Colonic mucosa (tissue), 4 donors: Measurements from ENCODE around the gene KMT2E. TPM values are rescaled to one million over a fixed set of nuclear protein-coding genes. Genes with fewer than 3 reads are reported as not detected.

Experiments
- DNase-seq: peaks from one replicate; pipeline ENCODE4 v3.0.0-alpha.2; 2020
- H3K27ac ChIP-seq: fragments of 200-600 bp; one replicate; pipeline ENCODE4 v1.8.0; 2021
- H3K27me3 ChIP-seq: fragments of 200-600 bp; one replicate; pipeline ENCODE4 v1.8.0; 2021
- H3K36me3 ChIP-seq: fragments of 200-600 bp; one replicate; pipeline ENCODE4 v1.8.0; 2021
- H3K4me1 ChIP-seq: fragments of 200-600 bp; one replicate; pipeline ENCODE4 v1.8.0; 2021; ENCODE audit warnings: mild to moderate bottlenecking
- H3K4me3 ChIP-seq: fragments of 200-600 bp; one replicate; pipeline ENCODE4 v1.8.0; 2021
- H3K9ac ChIP-seq, 2 donors: one replicate each; pipeline ENCODE4 v1.7.0; 2013; ENCODE audit warnings: control low read depth in 2 of 2, low read depth in 2 of 2, low read length in 2 of 2
- H3K9me3 ChIP-seq: fragments of 200-600 bp; one replicate; pipeline ENCODE4 v1.8.0; 2021
- CTCF ChIP-seq: fragments of 200-600 bp; IDR thresholded peaks from one replicate; pipeline ENCODE4 v1.8.0; 2022; ENCODE audit warnings: antibody characterized with exemption, mild to moderate bottlenecking
- intact Hi-C: fragments of 100-400 bp; cut with DNase I; formaldehyde crosslinking; loops from one replicate; pipeline ENCODE4 v1.14.1; 2022
- total RNA-seq, 2 donors: library from RNA; stranded (reverse); fragmentation: NEBNext Ultra II Directional in 1 of 2; extraction: Animal tissue kit (Norgen Biotek cat#: 25700) in 1 of 2; gene quantifications; one replicate each; pipeline ENCODE4 v1.2.1, GENCODE V29; 2021
- donor health status: healthy.
- donor health status: DM: no; HTN: no; CAD: no.
- donor health status: DM: no; HTN: no; CAD: no.

The KMT2E gene
- total RNA-seq, 2 donors from 2014 or later = 78.6 to 116 TPM

- peaks cover 6% of the 10 kb centered on the region for H3K4me1 ChIP-seq
Observed at GRCh38 chr7:104990983-104991382, 23.0 kb upstream of the KMT2E start.

GRCh38 chr7:104992306-104992705 lies 21.7 kb upstream of the KMT2E start:
- no peak overlapping the region for H3K27ac ChIP-seq
- no peak for TF ChIP-seq CTCF
- H3K4me3 ChIP-seq = no peak overlapping the region
- no peaks in the 10 kb centered on the region for H3K9me3 ChIP-seq
- H3K4me1 ChIP-seq = peaks cover 6% of the 10 kb centered on the region
- H3K36me3 ChIP-seq = no peaks in the 10 kb centered on the region
- intact Hi-C loops = loop anchor here (10.0 kb wide), 1 partner anchor 72 kb away; no protein-coding TSS in a partner anchor
- no peaks in the 10 kb centered on the region for H3K27me3 ChIP-seq
- no peak for DNase-seq
- H3K9ac ChIP-seq = no peak overlapping the region

More at GRCh38 chr7:104990983-104991382, 23.0 kb upstream of the KMT2E start:
- Histone ChIP-seq H3K27ac (no peak overlapping the region), H3K9ac (no peak overlapping the region), H3K36me3 (no peaks in the 10 kb centered on the region), H3K9me3 (no peaks in the 10 kb centered on the region), H3K4me3 (no peak overlapping the region), H3K27me3 (no peaks in the 10 kb centered on the region)
- TF ChIP-seq CTCF = no peak
- intact Hi-C loops = loop anchor here (10.0 kb wide), 1 partner anchor 74 kb away; no protein-coding TSS in a partner anchor
- DNase-seq = no peak

GRCh38 chr7:104993217-104993862 lies 20.7 kb upstream of the KMT2E start:
- H3K27ac ChIP-seq = no peak overlapping the region
- no peak for DNase-seq

GRCh38 chr7:104998040-104998752 lies 15.8 kb upstream of the KMT2E start:
- intact Hi-C loops = loop anchor here (10.0 kb wide), 1 partner anchor 67 kb away; no protein-coding TSS in a partner anchor
- no peak overlapping the region for H3K27ac ChIP-seq

More at GRCh38 chr7:104993217-104993862, 20.7 kb upstream of the KMT2E start:
- H3K9me3 ChIP-seq = no peaks in the 10 kb centered on the region
- H3K9ac ChIP-seq = no peak overlapping the region
- peaks cover 6% of the 10 kb centered on the region for H3K4me1 ChIP-seq
- no peaks in the 10 kb centered on the region for H3K27me3 ChIP-seq
- H3K36me3 ChIP-seq = no peaks in the 10 kb centered on the region
- intact Hi-C loops = loop anchor here (10.0 kb wide), 1 partner anchor 71 kb away; no protein-coding TSS in a partner anchor
- no peak for TF ChIP-seq CTCF
- H3K4me3 ChIP-seq = no peak overlapping the region

GRCh38 chr7:105000200-105000599 lies 13.8 kb upstream of the KMT2E start:
- no peaks in the 10 kb centered on the region for H3K27me3 ChIP-seq
- no peak overlapping the region for H3K9ac ChIP-seq
- no peak for TF ChIP-seq CTCF
- no peaks in the 10 kb centered on the region for H3K9me3 ChIP-seq
- no peak overlapping the region for H3K27ac ChIP-seq
- intact Hi-C loops = no loop called here
- no peak overlapping the region for H3K4me3 ChIP-seq
- peaks cover 18% of the 10 kb centered on the region for H3K4me1 ChIP-seq
- DNase-seq = no peak
- no peaks in the 10 kb centered on the region for H3K36me3 ChIP-seq

More at GRCh38 chr7:104998040-104998752, 15.8 kb upstream of the KMT2E start:
- Histone ChIP-seq H3K27me3 (no peaks in the 10 kb centered on the region), H3K4me1 (peaks cover 15% of the 10 kb centered on the region), H3K4me3 (no peak overlapping the region), H3K36me3 (no peaks in the 10 kb centered on the region), H3K9me3 (no peaks in the 10 kb centered on the region), H3K9ac (no peak overlapping the region)
- no peak for DNase-seq
- TF ChIP-seq CTCF = no peak
